Muscle of leg (tissue), 11 donors: ENCODE results near the gene NDUFB3. TPM values are rescaled to one million over a fixed set of nuclear protein-coding genes. Genes with fewer than 3 reads are reported as not detected.
"Not testable (repeated sequence)": the region's sequence is repeated elsewhere in the genome, so short reads cannot be mapped to it uniquely, and the experiment has no call there.

Source experiments
- DNase-seq: peaks from one replicate; pipeline ENCODE4 v3.0.0; 2013
- H3K27ac ChIP-seq: one replicate; pipeline ENCODE4 v1.5.1; 2013; ENCODE audit warnings: mild to moderate bottlenecking, low read length, control low read depth
- H3K27me3 ChIP-seq: one replicate; pipeline ENCODE4 v1.6.1; 2013; ENCODE audit warnings: low read length; ENCODE audit not compliant: control insufficient read depth, insufficient read depth
- H3K36me3 ChIP-seq: one replicate; pipeline ENCODE4 v1.6.1; 2013; ENCODE audit warnings: low read length; ENCODE audit not compliant: control insufficient read depth, insufficient read depth
- H3K4me1 ChIP-seq: one replicate; pipeline ENCODE4 v1.6.1; 2013; ENCODE audit warnings: low read length; ENCODE audit not compliant: control insufficient read depth, insufficient read depth
- H3K4me3 ChIP-seq: one replicate; pipeline ENCODE4 v1.5.1; 2013; ENCODE audit warnings: low read length, control low read depth
- H3K9me3 ChIP-seq: replicated peaks from 2 replicates; pipeline ENCODE4 v1.6.1; 2013; ENCODE audit warnings: low read depth, low read length; ENCODE audit not compliant: control insufficient read depth
- WGBS: methylation state at CpG from one replicate; pipeline ENCODE4 v1.1.5; 2013; ENCODE audit warnings: missing lambda C conversion rate; ENCODE audit not compliant: insufficient coverage; 5-methylcytosine and 5-hydroxymethylcytosine counted together
- polyA plus RNA-seq, 8 donors: library from polyadenylated mRNA; unstranded; fragments of 120-200 nt; gene quantifications; one replicate each; pipeline versions ENCODE4 v1.2.1 to v1.2.3, GENCODE V29; 2013; ENCODE audit warnings: inconsistent platforms in 1 of 8, low replicate concordance in 1 of 8; ENCODE audit not compliant: insufficient read length in 8 of 8, insufficient read depth in 1 of 8
- total RNA-seq: library from RNA; stranded (reverse); fragments of 120-200 nt; gene quantifications from one replicate; pipeline ENCODE4 v1.2.4, GENCODE V29; 2013

The NDUFB3 gene
- total and polyA plus RNA-seq, 9 donors: 72.7 to 112 (median 92.6) TPM

DNA sequence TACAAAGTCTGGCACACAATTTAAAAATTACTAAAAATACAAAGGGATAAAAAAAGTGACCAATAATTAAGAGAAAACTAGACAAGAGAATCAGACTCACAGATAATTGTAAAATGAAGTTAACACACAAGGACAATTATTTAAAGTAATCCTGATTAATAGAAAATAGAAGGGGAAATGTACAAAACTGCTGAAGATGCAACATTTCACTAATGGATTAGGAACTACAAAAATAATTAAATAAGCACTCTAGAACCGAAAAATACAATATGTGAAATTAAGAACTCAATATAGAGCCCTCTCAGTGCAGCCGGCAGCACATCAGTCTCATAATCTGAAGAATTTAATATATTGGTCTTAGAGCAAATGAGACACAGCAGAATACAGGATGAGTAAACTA is 24.9 kb upstream of the NDUFB3 start:
- peaks cover 7% of the 10 kb centered on the region for H3K36me3 ChIP-seq
- H3K9me3 ChIP-seq: no peaks in the 10 kb centered on the region
- H3K4me3 ChIP-seq: no peak overlapping the region
- no peaks in the 10 kb centered on the region for H3K27me3 ChIP-seq
- WGBS: no CpG with 5 or more reads among the region's 2 CpGs
- no peak for DNase-seq
- no peak overlapping the region for H3K27ac ChIP-seq
- H3K4me1 ChIP-seq: no peaks in the 10 kb centered on the region

DNA sequence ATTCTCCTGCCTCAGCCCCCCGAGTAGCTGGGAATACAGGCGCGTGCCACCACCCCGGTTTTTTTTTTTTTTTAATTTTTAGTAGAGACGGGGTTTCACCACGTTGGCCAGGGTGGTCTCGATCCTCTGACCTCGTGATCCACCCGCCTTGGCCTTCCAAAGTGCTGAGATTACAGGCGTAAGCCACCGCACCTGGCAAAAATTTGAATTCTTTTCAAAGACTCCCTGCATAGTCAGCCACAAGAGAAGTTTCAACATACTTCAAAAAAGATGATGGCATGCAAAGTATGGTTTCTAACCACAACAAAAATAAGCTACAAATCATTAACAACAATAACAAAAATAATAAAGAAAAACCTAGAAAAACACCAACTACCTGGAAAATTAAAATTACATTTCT is 22.3 kb upstream of the NDUFB3 start:
- no peak overlapping the region for H3K27ac ChIP-seq
- H3K9me3 ChIP-seq: no peaks in the 10 kb centered on the region
- 97% methylated on average over 6 of the region's 11 CpGs for WGBS
- H3K4me3 ChIP-seq: no peak overlapping the region
- H3K36me3 ChIP-seq: peaks cover 7% of the 10 kb centered on the region
- H3K27me3 ChIP-seq: no peaks in the 10 kb centered on the region
- no peaks in the 10 kb centered on the region for H3K4me1 ChIP-seq
- DNase-seq: no peak

GRCh38 chr2:201057087-201057521 is 14.7 kb upstream of the NDUFB3 start:
- H3K4me3 ChIP-seq: no peak overlapping the region
- peak overlapping the region; percentile 60 for H3K27ac ChIP-seq
- H3K9me3 ChIP-seq: no peaks in the 10 kb centered on the region
- H3K27me3 ChIP-seq: no peaks in the 10 kb centered on the region
- peak; percentile 43 for DNase-seq
- H3K36me3 ChIP-seq: peaks cover 2% of the 10 kb centered on the region
- peaks cover 9% of the 10 kb centered on the region for H3K4me1 ChIP-seq
- WGBS: 40% methylated on average over 1 of the region's 2 CpGs

DNA sequence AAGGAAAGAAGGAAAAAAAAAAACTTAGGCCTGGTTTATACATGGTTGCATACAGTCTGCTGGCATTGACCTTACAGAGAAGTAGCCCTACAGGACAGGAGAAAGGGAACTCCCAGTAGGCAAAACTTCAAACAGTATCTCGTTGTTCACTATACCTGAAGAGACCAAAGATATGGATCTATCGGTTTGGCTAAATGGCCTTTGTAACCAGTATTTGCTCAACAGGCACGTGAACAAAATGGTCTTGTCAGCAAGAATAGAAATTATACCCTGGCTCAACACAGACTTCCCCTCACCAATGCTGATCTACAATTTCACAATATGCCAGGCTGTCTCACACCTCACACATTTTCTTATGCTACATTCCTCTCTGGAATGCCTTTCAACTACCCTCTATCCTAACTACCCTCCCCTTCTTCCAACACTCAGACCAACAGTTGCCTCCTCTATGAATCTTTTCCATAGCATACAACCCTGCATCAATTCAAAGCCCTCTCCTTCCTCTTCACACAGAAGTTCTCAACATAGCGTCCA is 14.0 kb upstream of the NDUFB3 start:
- DNase-seq: peak; percentile 11
- peak overlapping the region; percentile 72 for H3K27ac ChIP-seq
- peaks cover 9% of the 10 kb centered on the region for H3K4me1 ChIP-seq
- 83% methylated on average over 2 of the region's 4 CpGs for WGBS
- H3K27me3 ChIP-seq: no peaks in the 10 kb centered on the region
- H3K4me3 ChIP-seq: no peak overlapping the region
- H3K9me3 ChIP-seq: no peaks in the 10 kb centered on the region
- H3K36me3 ChIP-seq: peaks cover under 1% of the 10 kb centered on the region

DNA sequence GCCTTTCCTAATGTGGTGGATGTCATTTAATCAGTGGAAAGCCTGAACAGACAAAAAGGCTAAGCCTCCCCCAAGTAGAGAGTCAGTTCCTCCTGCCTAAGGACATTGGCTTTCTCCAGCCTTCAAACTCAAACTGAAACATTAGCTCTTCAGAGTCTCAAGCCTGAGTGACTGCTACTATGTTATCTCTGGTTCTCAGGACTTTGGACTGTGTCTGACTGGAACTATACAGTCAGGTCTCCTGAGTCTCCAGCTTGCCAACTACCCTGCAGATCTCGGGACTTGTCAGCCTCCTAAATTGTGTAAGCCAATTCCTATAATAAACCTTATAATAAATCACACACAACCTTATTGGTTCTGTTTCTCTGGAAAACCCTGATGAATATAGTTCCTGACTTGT is 12.9 kb upstream of the NDUFB3 start:
- WGBS: no CpG with 5 or more reads among the region's 1 CpG
- H3K4me3 ChIP-seq: no peak overlapping the region

DNA sequence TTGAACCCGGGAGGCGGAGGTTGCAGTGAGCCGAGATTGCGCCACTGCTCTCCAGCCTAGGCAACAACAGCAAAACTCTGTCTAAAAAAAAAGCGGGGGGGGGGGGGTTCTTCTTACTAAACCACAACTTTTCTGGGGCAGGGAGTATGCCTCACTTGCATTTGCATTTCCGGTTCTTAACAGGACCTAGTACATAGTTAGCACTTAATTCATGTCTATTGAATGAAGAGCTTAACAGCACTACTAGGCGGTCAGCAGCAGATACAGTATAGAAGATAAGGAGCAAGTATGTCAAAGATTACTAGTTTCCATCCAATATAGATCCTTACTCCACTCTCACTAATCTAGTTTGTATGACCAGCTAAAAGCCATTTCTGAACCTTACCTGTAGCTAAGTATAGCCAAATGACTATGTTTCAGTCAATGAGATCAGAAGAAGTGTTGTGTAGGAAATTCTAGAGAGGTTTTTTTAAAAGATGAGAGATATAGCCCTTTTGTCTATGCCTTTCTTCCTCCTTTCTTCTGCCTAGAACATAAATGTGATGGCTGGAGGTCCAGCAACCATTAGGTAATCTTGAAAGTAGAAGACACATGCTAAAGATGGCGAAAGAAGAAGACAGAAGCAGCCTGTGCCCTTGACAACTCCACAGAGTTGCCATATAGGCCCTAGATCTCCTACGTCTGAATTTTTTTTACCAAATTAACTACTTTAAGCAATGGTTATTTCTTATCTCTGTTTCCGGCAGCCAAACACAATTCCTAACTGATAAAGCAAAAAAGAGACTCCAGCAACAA is 11.6 kb upstream of the NDUFB3 start:
- no CpG with 5 or more reads among the region's 10 CpGs for WGBS

More for the DNA sequence above, 12.9 kb upstream of the NDUFB3 start:
- H3K9me3 ChIP-seq: no peaks in the 10 kb centered on the region
- no peaks in the 10 kb centered on the region for H3K36me3 ChIP-seq
- peaks cover 9% of the 10 kb centered on the region for H3K4me1 ChIP-seq
- no peak for DNase-seq
- no peaks in the 10 kb centered on the region for H3K27me3 ChIP-seq
- H3K27ac ChIP-seq: no peak overlapping the region

GRCh38 chr2:201063516-201063915 is 8.3 kb upstream of the NDUFB3 start:
- not testable (repeated sequence) for H3K4me3 ChIP-seq, DNase-seq, H3K27me3 ChIP-seq, H3K27ac ChIP-seq, H3K36me3 ChIP-seq, H3K9me3 ChIP-seq, H3K4me1 ChIP-seq
- WGBS: 94% methylated on average over 5 of the region's 5 CpGs

More for the DNA sequence above, 11.6 kb upstream of the NDUFB3 start:
- H3K27me3 ChIP-seq: no peaks in the 10 kb centered on the region
- no peak overlapping the region for H3K27ac ChIP-seq
- H3K9me3 ChIP-seq: no peaks in the 10 kb centered on the region
- no peak overlapping the region for H3K4me3 ChIP-seq
- H3K4me1 ChIP-seq: peaks cover 9% of the 10 kb centered on the region
- DNase-seq: no peak
- H3K36me3 ChIP-seq: no peaks in the 10 kb centered on the region

DNA sequence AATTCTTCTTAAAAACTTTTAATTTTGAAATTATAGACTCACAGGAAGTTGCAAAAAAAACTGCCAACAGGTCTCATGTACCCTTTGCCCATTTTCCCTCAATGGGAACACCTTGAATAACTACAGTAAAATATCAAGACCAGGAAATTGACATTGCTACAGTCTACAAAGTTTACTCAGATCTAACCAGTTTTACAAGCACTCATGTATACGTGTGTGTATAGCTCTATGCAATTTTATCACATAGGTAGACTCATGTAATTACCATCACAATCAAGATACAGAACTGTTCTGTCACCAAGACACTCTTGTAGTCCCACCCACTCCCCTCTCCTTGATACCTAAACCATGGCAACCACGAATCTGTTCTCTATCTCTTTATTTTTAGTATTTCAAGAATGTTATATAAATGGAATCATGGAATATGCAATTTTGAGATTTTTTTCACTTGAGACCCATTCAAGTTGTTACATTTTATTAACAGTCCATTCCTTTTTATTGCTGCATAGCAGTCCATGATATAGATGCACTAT is 6.9 kb upstream of the NDUFB3 start:
- no CpG with 5 or more reads among the region's 2 CpGs for WGBS

DNA sequence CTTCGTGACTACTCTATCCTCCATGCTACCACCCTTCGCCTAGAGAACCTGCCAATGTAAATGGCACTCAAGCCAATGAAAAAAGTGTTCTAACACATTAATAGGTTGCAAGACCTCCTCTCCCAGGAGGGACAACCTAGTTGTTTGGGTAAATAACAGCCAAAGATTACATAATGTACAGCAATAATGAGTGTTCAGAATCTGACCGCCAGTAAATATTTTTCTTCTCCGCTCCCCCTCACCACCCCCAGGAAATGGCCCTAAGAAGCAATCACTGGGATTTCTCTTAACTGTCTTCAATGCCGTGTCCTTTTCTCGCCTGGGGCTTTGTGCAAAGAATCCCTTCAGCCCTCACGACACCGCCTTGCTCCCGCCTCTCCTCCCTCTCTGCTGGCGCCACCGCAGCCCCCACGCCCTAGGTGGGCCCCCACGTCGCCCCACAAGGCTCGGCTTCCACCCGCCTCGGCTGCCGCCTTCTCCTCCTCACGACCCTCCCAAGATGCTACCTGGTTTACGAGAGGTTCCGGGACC is 788 bp upstream of the NDUFB3 start:
- H3K36me3 ChIP-seq: no peaks in the 10 kb centered on the region
- DNase-seq: no peak
- WGBS: under 1% methylated on average over 18 of the region's 21 CpGs
- no peaks in the 10 kb centered on the region for H3K27me3 ChIP-seq
- H3K4me1 ChIP-seq: peaks cover 8% of the 10 kb centered on the region
- H3K4me3 ChIP-seq: peak overlapping the region; percentile 96
- no peaks in the 10 kb centered on the region for H3K9me3 ChIP-seq
- H3K27ac ChIP-seq: peak overlapping the region; percentile 91

More for the DNA sequence above, 6.9 kb upstream of the NDUFB3 start:
- H3K4me1 ChIP-seq: no peaks in the 10 kb centered on the region
- H3K27me3 ChIP-seq: no peaks in the 10 kb centered on the region
- H3K36me3 ChIP-seq: no peaks in the 10 kb centered on the region
- no peaks in the 10 kb centered on the region for H3K9me3 ChIP-seq
- DNase-seq: no peak
- H3K4me3 ChIP-seq: no peak overlapping the region
- H3K27ac ChIP-seq: no peak overlapping the region

- no peaks in the 10 kb centered on the region for H3K9me3 ChIP-seq
- H3K4me1 ChIP-seq: peaks cover 8% of the 10 kb centered on the region
- no peaks in the 10 kb centered on the region for H3K27me3 ChIP-seq
- no CpG with 5 or more reads among the region's 5 CpGs for WGBS
- no peak for DNase-seq
- peak overlapping the region; percentile 91 for H3K27ac ChIP-seq
- H3K36me3 ChIP-seq: no peaks in the 10 kb centered on the region
- peak overlapping the region; percentile 96 for H3K4me3 ChIP-seq
These were observed 365 bp downstream of the NDUFB3 start for GRCh38 chr2:201072201-201072530.
